Measurements from ENCODE around the gene MLXIPL. TPM values are rescaled to one million over a fixed set of nuclear protein-coding genes. Genes with fewer than 3 reads are reported as not detected.

Gene MLXIPL
- polyA plus RNA-seq, 1 donor from 2014 or later, result 1.8 TPM

DNA sequence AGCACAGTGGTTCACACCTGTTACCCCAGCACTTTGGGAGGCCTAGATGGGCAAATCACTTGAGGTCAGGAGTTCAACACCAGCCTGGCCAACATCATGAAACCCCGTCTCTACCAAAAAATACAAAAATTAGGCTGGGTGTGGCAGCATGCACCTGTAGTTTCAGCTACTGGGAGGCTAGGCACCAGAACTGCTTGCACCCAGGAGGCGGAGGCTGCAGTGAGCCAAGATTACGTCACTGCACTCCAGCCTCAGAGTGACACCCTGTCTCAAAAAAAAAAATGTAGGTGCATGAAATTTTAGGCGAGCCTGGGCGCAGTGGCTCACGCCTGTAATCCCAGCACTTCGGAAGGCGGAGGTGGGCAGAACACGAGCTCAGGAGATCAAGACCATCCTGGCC lies 76.5 kb downstream of the MLXIPL start:
- TF ChIP-seq SMC3 (conservative IDR thresholded peaks at IDR 0.05; ENCODE audit: poor library complexity), result no peak
- TF ChIP-seq, protein P1, sequence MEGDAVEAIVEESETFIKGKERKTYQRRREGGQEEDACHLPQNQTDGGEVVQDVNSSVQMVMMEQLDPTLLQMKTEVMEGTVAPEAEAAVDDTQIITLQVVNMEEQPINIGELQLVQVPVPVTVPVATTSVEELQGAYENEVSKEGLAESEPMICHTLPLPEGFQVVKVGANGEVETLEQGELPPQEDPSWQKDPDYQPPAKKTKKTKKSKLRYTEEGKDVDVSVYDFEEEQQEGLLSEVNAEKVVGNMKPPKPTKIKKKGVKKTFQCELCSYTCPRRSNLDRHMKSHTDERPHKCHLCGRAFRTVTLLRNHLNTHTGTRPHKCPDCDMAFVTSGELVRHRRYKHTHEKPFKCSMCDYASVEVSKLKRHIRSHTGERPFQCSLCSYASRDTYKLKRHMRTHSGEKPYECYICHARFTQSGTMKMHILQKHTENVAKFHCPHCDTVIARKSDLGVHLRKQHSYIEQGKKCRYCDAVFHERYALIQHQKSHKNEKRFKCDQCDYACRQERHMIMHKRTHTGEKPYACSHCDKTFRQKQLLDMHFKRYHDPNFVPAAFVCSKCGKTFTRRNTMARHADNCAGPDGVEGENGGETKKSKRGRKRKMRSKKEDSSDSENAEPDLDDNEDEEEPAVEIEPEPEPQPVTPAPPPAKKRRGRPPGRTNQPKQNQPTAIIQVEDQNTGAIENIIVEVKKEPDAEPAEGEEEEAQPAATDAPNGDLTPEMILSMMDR (IDR thresholded peaks at IDR 0.05; ENCODE audit: poor library complexity, severe bottlenecking), result no peak
- no peak for TF ChIP-seq MXI1 (conservative IDR thresholded peaks at IDR 0.05; ENCODE audit: poor library complexity, severe bottlenecking)
- no peak for TF ChIP-seq POLR2AphosphoS5 (IDR thresholded peaks at IDR 0.05)
- TF ChIP-seq EP300 (conservative IDR thresholded peaks at IDR 0.05; ENCODE audit: poor library complexity, severe bottlenecking), result no peak
- no peak for TF ChIP-seq RAD21 (conservative IDR thresholded peaks at IDR 0.05)
- TF ChIP-seq TAF1 (IDR thresholded peaks at IDR 0.05; ENCODE audit: low read depth), result no peak
- TF ChIP-seq, protein P2, sequence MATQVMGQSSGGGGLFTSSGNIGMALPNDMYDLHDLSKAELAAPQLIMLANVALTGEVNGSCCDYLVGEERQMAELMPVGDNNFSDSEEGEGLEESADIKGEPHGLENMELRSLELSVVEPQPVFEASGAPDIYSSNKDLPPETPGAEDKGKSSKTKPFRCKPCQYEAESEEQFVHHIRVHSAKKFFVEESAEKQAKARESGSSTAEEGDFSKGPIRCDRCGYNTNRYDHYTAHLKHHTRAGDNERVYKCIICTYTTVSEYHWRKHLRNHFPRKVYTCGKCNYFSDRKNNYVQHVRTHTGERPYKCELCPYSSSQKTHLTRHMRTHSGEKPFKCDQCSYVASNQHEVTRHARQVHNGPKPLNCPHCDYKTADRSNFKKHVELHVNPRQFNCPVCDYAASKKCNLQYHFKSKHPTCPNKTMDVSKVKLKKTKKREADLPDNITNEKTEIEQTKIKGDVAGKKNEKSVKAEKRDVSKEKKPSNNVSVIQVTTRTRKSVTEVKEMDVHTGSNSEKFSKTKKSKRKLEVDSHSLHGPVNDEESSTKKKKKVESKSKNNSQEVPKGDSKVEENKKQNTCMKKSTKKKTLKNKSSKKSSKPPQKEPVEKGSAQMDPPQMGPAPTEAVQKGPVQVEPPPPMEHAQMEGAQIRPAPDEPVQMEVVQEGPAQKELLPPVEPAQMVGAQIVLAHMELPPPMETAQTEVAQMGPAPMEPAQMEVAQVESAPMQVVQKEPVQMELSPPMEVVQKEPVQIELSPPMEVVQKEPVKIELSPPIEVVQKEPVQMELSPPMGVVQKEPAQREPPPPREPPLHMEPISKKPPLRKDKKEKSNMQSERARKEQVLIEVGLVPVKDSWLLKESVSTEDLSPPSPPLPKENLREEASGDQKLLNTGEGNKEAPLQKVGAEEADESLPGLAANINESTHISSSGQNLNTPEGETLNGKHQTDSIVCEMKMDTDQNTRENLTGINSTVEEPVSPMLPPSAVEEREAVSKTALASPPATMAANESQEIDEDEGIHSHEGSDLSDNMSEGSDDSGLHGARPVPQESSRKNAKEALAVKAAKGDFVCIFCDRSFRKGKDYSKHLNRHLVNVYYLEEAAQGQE (IDR thresholded peaks at IDR 0.05; ENCODE audit: borderline replicate concordance), result no peak
- TF ChIP-seq EZH2 (IDR thresholded peaks at IDR 0.05; ENCODE audit: borderline replicate concordance, insufficient read depth, low read length, poor library complexity, severe bottlenecking), result no peak
- Histone ChIP-seq H3K4me3 (ENCODE audit: low read length) (no peak overlapping the region), H3K36me3 (ENCODE audit: insufficient read depth, low read length) (peaks cover 4% of the 10 kb centered on the region), H3K79me2 (replicated peaks; ENCODE audit: insufficient read depth, low read length) (no peaks in the 10 kb centered on the region), H4K20me1 (ENCODE audit: insufficient read depth) (no peaks in the 10 kb centered on the region), H3K27me3 (ENCODE audit: insufficient read depth, low read depth, low read length) (no peaks in the 10 kb centered on the region), H3K27ac (ENCODE audit: low read length) (no peak overlapping the region), H3K4me2 (ENCODE audit: low read length) (no peak overlapping the region), H3K9me3 (ENCODE audit: low read length) (no peaks in the 10 kb centered on the region), H2AFZ (ENCODE audit: low read depth, low read length) (no peak overlapping the region), H3K9me2 (ENCODE audit: insufficient read depth, low read length) (no peaks in the 10 kb centered on the region), H3F3A (ENCODE audit: insufficient read depth, low read length, poor library complexity, severe bottlenecking) (no peaks in the 10 kb centered on the region), H3K9ac (ENCODE audit: low read length) (no peak overlapping the region)

DNA sequence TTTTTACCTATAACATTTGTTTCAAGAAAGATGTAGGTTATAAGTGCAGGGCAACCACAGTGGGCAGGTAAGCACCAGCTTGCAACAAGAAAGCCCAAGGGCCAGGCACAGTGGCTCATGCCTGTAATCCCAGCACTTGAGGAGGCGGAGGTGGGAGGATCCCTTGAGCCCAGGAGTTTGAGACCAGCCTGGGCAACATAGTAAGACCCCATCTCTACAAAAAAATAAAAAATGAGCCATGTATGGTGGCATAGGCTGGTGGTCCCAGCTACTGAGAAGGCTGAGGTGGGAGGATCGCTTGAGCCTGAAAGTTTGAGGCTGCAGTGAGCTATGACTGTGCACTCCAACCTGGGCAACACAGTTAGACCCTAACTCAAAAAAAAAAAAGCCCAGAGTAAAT lies 79.6 kb downstream of the MLXIPL start:
- Histone ChIP-seq H3K27ac (ENCODE audit: low read length) (no peak overlapping the region), H3K9me2 (ENCODE audit: insufficient read depth, low read length) (no peaks in the 10 kb centered on the region), H3K4me3 (ENCODE audit: low read length) (no peak overlapping the region), H3K9me3 (ENCODE audit: low read length) (no peaks in the 10 kb centered on the region), H4K20me1 (ENCODE audit: insufficient read depth) (no peaks in the 10 kb centered on the region), H3K4me2 (ENCODE audit: low read length) (no peak overlapping the region), H2AFZ (ENCODE audit: low read depth, low read length) (no peak overlapping the region), H3F3A (ENCODE audit: insufficient read depth, low read length, poor library complexity, severe bottlenecking) (no peaks in the 10 kb centered on the region), H3K79me2 (replicated peaks; ENCODE audit: insufficient read depth, low read length) (no peaks in the 10 kb centered on the region), H3K36me3 (ENCODE audit: insufficient read depth, low read length) (no peaks in the 10 kb centered on the region), H3K27me3 (ENCODE audit: insufficient read depth, low read depth, low read length) (no peaks in the 10 kb centered on the region), H3K9ac (ENCODE audit: low read length) (no peak overlapping the region)
- no peak for TF ChIP-seq RAD21 (conservative IDR thresholded peaks at IDR 0.05)
- no peak for TF ChIP-seq POLR2AphosphoS5 (IDR thresholded peaks at IDR 0.05)
- no peak for TF ChIP-seq EP300 (conservative IDR thresholded peaks at IDR 0.05; ENCODE audit: poor library complexity, severe bottlenecking)
- no peak for TF ChIP-seq MXI1 (conservative IDR thresholded peaks at IDR 0.05; ENCODE audit: poor library complexity, severe bottlenecking)
- TF ChIP-seq, protein P2 (IDR thresholded peaks at IDR 0.05; ENCODE audit: borderline replicate concordance), result no peak
- TF ChIP-seq SMC3 (conservative IDR thresholded peaks at IDR 0.05; ENCODE audit: poor library complexity), result no peak
- no peak for TF ChIP-seq TAF1 (IDR thresholded peaks at IDR 0.05; ENCODE audit: low read depth)
- no peak for TF ChIP-seq EZH2 (IDR thresholded peaks at IDR 0.05; ENCODE audit: borderline replicate concordance, insufficient read depth, low read length, poor library complexity, severe bottlenecking)
- TF ChIP-seq, protein P1 (IDR thresholded peaks at IDR 0.05; ENCODE audit: poor library complexity, severe bottlenecking), result no peak

Measured in neural cell (in vitro differentiated cells).